Muscle of arm (tissue), 12 donors: ENCODE data around the gene SMIM13. TPM values are rescaled to one million over a fixed set of nuclear protein-coding genes. Genes with fewer than 3 reads are reported as not detected.

Experiments
- DNase-seq: peaks from one replicate; pipeline ENCODE4 v3.0.0-alpha.2; 2013
- polyA plus RNA-seq, 12 donors: library from polyadenylated mRNA; unstranded; fragments of 120-200 nt; gene quantifications; one replicate each; pipeline ENCODE4 v1.2.1, GENCODE V29; 2013; ENCODE audit not compliant: insufficient read length in 12 of 12

SMIM13 gene
- polyA plus RNA-seq, 12 donors, result 9.7 to 15.0 (median 11.5) TPM; not detected in 1

GRCh38 chr6:11183761-11184362, 90.2 kb downstream of the SMIM13 start:
- no peak for DNase-seq

DNA sequence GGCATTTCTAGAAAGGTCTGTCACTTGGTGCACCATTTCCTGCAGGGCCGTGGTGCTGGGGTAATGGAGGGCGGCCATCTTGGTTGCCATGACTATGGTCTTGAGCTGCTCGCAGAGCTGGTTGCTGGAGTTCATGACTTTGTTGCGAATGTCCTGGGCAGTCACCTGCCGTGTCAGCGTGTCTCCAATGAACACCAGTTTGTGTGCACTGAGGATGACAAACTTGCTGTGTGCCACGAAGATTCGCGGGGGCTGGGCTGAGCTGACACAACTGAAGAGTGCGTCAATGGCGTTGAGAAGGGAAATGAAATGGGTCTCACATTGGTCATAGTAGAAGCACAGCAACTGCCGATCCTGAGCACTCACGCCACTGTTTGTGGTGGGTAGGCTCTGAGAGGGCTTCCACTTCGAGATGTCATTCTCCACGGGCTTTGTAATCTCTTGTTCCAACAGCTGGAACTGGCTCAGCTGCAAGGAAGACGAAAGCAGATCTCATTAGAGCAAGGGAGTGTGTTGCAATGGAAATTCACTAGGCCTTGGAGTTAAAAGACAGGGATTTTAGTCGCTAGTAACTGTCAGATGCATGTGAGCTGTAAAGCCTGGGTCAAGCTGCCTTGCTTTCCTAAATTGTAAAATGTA, 91.7 kb downstream of the SMIM13 start:
- no peak for DNase-seq

GRCh38 chr6:11187301-11187700, 93.7 kb downstream of the SMIM13 start:
- no peak for DNase-seq

Other genes starting within 250 kb of the SMIM13 start
- gene GCM2, start 211.8 kb upstream of the SMIM13 start, polyA plus RNA-seq, result under 1 TPM in 2 of 12 donors, not detected in 10; 0.09 TPM
- gene SYCP2L, start 206.8 kb upstream of the SMIM13 start, polyA plus RNA-seq, result 1 to 10 TPM in 8 of 12 donors, under 1 TPM in 2, not detected in 2; 0.73 to 6.7 (median 2.0) TPM
- 1 to 10 TPM in 11 of 12 donors, not detected in 1; 1.7 to 3.2 (median 2.6) TPM for gene ELOVL2, start 49.5 kb upstream of the SMIM13 start, polyA plus RNA-seq
- under 1 TPM in 10 of 12 donors, not detected in 2; 0.06 to 0.49 (median 0.16) TPM for gene ERVFRD-1, start 17.9 kb downstream of the SMIM13 start, polyA plus RNA-seq
- gene NEDD9, start 138.8 kb downstream of the SMIM13 start, polyA plus RNA-seq, result 10 to 100 TPM in 9 of 12 donors, 1 to 10 TPM in 2, not detected in 1; 8.6 to 46.0 (median 12.2) TPM